PFSK-1 (cell line): ENCODE results near the gene STUM.

Experiments
- POLR2AphosphoS5 ChIP-seq: IDR thresholded peaks from 2 replicates; pipeline ENCODE4 v1.6.1; 2012; ENCODE audit warnings: low read depth, mild to moderate bottlenecking, control low read depth, low read length, moderate library complexity
- SIN3A ChIP-seq: IDR thresholded peaks from 2 replicates; pipeline ENCODE4 v1.6.1; 2012; ENCODE audit warnings: mild to moderate bottlenecking, low read length, moderate library complexity, borderline replicate concordance; ENCODE audit not compliant: insufficient read depth

DNA sequence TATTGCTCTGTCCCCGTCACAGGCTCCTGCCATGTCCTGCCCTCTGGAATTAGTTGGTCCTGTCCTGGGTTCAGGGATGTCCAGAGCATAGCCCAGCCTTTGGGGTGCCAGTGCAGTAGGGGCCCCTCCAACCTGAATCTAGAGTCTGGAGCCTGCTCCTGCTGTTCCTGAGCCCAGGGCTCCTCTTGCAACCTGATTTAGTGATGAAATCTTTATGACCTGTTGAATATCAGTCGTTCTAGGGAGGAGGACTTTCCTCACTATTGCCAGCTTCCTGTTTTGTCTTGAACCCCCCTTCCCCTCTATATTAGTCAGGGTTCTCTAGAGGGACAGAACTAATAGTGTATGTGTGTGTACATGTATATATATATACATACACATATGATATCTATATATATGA, 42.5 kb upstream of the STUM start:
- TF ChIP-seq SIN3A: no peak
- TF ChIP-seq POLR2AphosphoS5: no peak
